GM21786 (cell line): ENCODE measurements around the gene PMVK.
"Not testable (repeated sequence)": the region's sequence is repeated elsewhere in the genome, so short reads cannot be mapped to it uniquely, and the experiment has no call there.

Source experiments
- ATAC-seq: cut with Tn5 transposase; IDR thresholded peaks from one replicate; pipeline ENCODE4 v1.9.1; 2021; ENCODE audit not compliant: unreplicated experiment

Gene PMVK

DNA sequence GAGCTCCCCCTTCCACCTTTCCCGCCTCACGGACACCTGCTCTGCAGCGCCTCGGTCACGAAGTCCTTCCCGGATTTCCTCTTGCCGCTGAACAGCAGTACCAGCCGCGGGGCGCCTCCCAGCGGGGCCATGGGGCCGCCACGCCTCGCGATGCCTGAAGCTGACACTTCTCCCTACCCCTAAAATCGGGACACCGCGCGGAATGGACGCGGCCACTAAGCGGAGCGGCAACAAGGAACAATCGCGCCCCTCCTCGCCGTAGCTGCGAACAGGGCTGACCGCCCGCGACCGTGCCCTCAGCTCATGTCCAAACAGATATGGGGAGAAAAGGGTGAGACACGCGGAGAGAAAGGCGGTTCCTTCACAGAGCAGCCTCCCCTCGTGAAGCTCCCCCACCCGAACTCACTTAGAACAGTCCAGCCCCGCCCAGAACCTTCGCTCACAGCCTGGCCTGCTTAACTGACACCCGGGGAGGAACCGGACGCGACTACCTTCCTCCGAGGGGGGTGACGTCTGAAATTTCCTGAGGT, at the start of gene PMVK:
Gene PMVK (minus strand): TSS at position 165 of the 530 bp plus-strand sequence. CDS start 34 bp downstream, at position 131.
- peak; percentile 64 for ATAC-seq

DNA sequence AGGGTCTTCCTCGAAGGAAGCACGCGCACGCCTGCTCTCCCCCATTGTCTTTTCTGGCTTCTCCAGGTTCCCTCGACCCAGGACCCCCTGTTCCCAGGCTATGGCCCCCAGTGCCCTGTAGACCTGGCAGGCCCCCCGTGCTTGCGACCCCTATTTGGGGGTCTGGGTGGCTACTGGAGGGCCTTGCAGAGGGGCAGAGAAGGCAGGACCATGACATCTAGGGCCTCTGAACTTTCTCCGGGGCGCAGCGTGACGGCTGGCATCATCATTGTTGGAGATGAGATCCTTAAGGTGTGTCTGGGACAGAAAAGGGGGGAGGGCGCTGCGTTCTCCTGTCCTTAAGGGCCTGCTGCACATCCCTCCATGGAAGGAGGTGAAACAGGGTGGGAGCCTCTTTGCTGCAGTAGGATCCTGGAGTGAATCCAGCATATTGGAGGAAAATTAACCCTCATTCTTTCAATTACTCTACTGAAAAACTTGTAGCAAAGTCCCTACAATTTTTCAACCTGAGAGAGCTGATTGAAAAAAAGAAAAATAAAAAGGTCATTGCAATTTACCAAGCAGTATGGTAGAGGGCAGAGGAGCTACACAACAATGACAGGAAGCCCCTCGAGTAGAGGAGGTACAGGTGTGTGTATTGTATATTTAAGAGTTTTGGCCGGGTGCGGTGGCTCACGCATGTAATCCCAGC, 47.4 kb upstream of the PMVK start:
- no peak for ATAC-seq

DNA sequence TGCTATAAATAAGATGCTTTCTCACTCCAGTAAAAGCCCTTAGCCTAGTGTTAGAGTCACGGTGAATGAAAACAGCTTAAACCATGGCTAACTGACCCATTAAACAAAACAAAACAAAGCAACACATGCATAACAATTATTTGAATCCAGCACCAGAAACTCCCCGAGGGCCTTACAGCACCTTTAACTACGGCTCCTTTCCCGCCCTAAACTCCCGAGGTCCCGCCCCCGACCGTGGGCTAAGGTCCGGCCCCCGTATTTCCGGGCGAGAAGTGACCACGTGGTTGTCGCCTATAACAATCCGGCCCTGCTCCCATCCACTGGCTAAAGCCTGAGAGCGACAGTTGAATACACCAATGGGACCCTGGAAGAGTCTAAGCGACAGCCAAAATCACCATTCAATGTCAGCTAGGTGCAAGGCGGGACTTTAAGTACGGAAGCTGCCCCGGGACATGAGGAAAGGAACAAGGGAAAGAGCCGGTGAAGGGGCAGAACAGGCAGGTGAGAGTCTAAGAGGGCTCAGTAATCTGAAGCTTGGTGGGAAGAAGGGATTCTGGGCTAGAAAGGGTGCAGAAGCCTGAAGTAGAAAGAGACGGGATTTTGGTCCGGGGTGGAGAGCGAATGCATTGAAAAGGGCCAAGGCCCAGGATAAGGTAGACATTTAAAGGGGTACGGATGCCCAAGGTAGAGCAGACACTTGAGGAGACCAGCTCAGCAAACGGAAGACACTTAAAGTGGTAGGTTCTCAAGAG, 46.6 kb upstream of the PMVK start, which contains the start of gene FLAD1:
Gene FLAD1 (plus strand): TSS at position 448 of the 752 bp plus-strand sequence. CDS start 351 bp downstream, outside the sequence.
- ATAC-seq, result peak; percentile 97

DNA sequence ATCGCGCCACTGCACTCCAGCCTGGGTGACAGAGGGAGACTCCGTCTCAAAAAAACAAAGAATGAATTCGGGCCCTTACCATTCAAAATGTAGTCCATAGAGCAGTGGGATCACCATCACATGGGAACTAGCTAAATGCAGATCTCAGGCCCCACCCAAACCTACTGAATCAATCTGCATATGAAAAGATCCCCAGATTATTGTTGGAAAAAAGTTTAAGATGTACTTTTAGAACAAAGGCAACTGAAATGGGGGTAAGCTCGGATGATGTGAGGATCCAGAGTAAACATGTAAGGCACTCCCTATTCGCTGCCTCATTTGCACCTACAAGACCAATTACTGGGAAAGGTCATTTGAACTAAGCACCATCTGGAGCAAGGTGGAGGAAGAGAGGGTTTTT, 45.8 kb upstream of the PMVK start:
- ATAC-seq, result no peak

DNA sequence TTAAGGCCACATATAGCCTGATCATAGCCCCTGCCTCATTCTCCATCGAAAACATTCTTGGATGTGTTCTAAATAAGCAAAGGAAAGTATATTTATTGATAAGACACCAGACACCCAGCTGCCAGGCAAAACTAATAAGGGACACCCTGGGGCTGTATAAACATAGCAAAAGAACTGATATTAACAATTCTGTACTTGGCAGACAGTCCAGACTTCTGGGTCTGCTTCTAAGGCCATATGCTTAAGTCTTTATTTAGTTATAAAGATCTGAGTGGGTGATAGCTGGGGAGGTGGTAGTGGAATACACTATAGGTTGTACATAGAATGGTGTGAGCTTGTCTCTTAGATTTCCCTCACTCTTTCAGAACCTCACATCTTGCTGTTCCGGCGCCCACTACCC, 41.8 kb upstream of the PMVK start:
- ATAC-seq, result no peak

DNA sequence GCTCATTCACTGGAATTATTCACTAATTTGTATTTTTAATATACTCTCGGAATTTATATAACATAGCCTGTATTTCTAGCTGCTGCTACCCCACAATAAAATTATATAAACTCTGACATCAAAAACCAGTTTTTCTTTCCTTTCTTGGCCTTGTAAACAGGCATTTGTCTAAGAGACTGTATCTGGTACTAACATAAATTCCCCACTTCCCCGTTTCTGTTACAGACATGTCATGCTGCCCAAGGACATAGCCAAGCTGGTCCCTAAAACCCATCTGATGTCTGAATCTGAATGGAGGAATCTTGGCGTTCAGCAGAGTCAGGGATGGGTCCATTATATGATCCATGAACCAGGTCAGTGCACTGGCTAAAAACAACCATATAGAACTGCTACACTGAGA, 41.2 kb upstream of the PMVK start:
- ATAC-seq, result not testable (repeated sequence)

DNA sequence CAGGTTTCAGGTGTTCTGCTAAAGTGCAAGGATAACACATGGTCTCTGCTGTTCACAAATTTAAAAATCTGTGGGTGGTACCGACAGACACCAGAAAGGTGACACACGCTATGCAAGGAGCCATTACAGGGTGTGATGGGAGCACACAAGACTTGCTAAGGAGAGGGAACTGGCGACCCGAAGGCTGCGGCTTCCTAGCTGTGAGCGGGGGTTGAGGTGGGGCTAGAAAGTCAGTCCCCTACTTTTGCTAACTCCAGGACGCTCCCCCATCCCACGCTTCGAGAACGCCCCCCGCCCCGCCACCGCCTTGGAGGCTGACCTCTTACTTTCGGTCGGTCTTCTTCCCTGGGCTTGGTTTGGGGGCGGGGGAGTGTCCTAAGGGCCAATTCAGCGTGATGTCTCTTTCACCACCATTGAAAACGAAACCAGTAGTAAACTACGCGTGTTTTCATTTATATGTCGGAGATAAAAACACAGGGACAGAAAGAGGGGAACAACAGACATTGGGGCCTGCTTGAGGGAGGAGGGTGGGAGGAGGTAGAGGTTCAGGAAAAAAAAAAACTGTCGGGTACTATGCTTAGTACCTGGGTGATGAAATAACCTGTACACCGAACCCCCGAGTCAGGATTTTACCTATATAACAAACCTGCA, 39.0 kb upstream of the PMVK start:
- no peak for ATAC-seq

DNA sequence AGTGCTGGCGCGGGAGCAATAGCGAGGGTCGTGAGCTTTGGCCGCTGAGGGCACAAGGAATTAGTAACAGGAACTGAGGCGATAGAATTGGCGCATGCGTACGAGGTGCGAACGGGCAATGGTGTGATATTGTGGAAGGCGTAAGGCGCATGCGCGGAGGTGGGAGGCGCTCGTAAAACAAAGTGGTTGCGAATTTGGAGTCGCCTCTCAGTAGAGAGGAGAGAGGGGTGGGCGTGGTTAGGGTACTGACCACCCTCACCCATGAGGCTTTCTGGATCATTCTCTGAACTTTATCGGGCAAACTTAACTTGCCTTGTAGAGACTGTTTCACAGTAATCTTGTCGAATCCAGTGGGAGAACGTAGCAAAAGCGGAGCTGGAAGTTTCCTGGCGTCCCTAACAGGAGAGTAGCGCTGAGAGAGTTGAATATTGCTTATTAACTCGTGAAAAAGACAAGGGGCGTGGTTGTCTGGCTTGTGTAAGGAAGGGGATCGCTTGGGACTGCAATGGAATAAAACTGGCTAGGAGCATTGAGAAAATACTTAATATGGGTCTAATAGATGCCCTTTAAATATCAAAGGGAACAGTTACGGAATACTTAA, 38.4 kb upstream of the PMVK start:
- peak; percentile 43 for ATAC-seq

DNA sequence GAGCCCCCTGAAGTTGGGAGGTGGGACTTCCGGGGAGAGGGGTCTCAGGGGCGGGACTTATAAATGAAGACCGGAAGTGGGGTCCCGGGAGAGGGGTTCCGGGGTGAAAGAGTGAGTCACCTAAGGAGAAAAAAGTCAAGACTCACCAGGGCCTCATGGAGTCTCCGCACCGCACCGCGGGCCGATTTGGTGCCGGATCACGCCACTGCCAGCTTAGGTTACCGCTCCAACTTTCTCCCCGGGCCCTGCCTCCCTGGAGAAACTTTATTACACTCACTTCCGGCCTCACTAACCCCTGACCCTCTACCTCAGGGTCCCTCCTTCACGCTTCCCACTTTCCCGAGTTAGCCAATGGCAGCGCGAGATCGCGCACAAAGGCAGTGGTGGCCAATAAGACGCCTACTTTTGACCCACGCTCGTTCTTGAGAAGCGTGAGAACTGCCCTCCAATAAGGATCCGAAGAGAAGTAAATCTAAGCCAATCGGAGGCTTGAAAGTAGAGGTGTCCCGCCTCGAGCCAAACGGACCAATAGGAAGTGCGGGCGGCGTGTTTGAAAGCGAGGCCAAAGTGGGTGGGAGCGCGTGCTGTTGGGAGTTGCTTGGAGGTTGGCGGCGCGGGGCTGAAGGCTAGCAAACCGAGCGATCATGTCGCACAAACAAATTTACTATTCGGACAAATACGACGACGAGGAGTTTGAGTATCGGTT, 37.7 kb upstream of the PMVK start, which contains the start of gene CKS1B:
Gene CKS1B (plus strand): TSS at position 580 of the 706 bp plus-strand sequence. CDS start 65 bp downstream, at position 645.
- ATAC-seq, result peak; percentile 77

DNA sequence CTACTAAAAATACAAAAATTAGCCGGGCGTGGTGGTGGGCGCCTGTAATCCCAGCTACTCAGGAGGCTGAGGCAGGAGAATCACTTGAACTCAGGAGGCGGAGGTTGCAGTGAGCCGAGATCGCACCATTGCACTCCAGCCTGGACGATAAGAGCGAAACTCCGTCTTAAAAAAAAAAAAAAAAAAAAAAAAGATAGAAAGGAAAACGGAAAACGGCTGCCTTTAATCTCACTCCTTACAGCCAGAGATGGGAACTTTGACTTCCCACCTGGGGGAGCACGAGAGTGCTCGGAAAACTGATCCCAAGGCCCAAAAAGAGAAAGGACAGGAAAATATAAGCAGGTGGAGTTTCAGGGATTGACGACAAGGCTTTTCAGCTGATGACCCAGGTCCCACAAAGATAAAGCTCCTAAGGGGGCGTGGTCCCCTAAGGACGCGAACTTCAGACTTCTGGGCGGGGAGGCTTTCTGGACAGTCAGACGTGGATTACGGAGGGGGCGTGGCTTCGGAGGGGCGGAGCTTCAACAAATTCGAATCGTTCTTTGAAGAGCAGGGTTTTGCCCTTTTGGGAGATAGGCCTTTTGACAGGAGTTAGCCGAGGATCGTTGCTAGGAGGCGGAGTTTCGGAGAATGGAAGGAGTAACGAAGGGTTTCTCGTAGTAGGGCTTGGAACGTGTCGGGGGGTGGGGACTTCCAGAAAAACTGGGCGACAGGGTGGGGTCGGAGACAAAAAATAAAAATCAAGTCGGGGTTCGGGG, 37.0 kb upstream of the PMVK start:
- peak; percentile 21 for ATAC-seq

DNA sequence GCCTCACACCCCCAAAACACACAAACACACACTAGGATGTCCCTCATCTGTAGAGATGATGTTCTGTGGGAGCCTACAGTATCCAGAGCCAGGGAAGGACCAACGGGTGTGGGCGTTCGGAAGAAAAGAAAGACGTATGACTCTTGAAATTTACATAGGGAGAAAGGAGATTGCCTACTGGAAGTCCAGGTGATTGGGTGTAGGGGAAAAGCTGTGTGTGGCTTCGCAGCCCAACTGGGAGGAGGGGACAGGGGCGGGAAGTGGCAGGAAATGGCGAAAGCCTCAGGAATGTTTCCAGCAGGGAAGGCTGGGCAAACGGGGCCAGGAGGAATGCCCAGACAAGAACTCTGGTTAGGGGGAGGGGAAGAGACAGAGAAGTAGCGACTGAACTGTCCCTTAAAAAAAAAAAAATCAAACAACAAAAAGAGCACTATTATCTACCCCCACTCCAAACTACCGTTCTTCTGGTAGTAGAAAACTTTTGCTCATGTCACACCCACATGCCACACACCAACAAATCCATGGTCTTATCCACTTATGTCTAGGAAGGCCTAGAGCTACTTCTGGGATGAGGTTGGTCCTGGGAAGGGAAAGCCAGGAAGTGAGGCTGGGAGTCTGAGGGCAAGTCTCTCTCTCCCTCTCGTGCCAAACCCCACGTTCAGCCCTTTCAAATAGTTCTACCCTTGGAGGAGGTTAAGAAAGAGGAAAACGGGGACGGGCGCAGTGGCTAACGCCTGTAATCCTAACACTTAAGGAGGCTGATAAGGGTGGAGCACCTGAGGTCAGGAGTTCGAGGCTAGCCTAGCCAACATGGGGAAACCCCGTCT, 36.2 kb upstream of the PMVK start:
- ATAC-seq, result no peak

DNA sequence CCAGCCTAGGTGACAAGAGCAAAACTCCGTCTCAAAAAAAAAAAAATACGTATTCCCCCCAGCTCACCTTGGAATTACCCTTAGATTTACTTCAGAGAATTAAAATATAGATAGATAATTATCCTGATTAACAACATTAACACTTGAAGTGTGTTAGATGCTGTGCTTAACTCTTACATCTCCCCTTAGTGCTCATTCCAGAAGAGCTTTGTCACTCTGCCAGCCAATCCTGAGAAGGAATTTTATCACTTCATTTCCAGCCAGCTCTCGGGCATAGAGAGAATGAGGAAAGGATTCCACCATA, 35.6 kb upstream of the PMVK start:
- ATAC-seq, result no peak

DNA sequence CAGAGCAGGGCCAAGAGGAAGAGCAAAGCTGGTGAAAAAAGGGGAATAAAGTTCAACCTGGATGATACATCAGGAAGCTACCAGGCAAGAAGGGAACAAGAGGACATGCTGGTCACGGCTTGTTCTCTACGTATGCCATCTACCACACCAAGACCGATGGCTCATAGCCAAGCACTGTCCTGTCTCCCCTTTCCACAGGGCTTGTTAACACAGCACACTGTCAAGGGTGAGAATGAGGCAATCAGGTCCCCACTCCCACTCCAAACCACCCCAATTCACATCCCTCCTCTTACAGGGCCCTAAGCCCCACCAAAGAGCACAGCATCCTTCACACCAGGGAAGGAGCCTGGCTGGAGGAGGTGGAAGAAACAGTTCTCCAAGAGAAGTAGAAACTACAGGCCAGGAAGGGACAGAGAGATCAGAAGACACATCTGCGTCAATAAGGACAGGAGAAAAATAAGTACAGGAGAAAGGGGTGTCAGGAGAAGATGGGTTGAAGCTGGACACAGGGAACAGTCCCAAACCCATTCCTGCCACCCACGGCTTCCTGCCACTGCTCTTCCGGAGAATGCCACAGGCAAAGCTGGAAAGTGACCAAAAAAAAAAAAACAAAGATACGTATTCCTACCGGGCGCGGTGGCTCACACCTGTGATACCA, 35.0 kb upstream of the PMVK start:
- no peak for ATAC-seq

DNA sequence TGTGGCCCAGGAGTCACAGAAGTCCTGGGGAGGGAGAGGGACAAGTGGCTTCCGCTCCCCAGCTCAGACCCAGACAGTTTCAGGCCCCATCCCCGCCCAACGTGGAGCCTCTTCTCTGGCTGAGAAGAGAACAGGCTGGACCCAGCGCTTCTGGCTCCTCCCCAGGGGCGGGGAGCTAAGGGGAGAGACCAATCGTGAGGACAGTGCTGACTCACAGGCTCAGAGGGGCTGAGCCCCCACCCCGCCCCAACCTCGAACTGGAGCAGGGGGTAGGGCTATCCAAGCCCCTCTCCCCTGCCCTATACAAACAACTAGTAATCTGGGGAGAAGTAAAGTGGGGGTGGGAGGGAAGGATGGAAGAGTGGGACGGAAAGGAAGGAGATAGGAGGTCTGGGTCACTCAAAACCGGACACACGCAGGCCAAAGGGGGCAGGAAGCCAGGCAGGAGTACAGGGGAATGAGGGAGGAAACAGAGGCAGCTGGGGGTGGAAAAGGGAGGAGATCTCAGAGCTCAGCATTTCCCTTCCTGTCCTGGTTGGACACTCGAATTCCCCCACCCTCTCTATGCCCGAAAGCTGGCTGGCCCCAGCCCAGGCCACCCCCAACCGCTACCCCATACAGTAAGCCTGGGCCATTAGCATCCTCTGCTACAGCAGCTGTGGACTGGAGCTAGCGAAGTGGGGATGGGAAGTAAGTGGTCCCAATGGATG, 34.3 kb upstream of the PMVK start, which contains the start of gene SHC1:
Gene SHC1 (minus strand): TSS at position 117 of the 710 bp plus-strand sequence. CDS start 221 bp downstream, outside the sequence.
- no peak for ATAC-seq

DNA sequence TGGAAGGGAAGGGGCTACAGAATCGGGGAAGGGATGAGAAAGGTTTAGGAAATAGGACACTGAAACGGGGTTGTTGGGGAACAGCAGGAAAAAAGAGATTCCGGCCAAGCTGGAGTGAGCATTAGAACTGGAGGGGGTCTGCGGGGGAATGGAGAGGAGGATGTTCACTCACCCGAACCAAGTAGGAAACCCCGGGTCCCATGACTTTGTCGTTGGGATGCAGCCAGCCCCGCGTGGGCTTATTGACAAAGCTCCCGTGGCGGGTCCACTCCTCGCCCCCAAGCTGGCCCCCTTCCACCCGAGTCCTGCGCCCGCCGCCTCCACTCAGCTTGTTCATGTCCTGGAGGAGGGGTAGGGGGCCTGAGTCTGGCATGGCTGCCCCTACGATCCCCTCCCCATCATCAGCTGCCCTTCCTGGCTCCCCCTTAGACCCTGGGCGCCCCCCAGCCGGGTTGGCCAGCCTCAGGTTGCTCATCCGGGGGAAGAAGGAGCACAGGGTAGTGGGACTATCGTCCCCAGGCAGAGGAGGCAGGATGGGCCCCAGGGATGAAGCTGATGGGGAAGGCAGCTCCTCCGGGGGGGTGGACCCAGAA, 33.4 kb upstream of the PMVK start:
- no peak for ATAC-seq

DNA sequence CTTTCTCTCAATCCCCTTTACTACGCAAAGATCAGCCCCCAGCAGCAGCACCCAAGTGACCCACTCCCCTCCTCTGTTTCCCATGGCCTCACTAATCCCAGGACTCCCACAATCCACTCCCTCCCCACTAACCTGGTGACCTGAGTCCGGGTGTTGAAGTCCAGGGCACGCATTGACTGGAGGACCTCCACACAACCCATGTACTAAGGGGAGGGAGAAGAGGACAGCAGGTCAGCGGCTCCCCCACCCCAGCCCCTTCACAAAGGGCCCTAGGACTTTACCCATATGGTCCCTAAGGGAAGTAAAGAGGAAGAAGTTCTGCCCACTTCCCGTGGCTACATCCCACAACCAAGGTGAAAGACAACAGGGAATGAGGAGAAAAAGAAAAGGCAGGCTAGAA, 32.7 kb upstream of the PMVK start:
- no peak for ATAC-seq

DNA sequence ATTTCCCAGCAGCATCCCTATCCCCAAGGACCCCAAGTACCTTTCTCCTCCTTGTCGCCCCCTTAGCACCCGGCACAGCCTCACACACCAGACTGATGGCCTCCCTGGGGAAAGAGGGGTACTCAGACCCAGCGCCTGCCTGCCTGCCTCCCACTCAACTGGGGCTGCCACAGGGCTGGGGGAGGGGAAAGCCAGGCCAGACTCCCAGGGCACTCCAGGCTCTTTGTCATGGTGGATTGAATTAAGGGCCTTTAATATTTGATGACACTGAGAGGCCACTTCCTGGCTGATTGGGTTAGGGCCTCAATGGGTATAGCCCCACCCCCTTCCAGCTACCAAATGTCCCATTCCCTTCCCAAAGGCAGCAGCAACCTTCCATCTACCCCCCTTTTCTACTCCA, 32.2 kb upstream of the PMVK start:
- ATAC-seq, result no peak
